GM18909 (cell line): ENCODE measurements around the gene EPB41L5.
"Not testable (repeated sequence)": the region's sequence is repeated elsewhere in the genome, so short reads cannot be mapped to it uniquely, and the experiment has no call there.

ENCODE experiments used
- ATAC-seq: cut with Tn5 transposase; IDR thresholded peaks from one replicate; pipeline ENCODE4 v1.9.1; 2021; ENCODE audit warnings: mild to moderate bottlenecking; ENCODE audit not compliant: unreplicated experiment, poor library complexity

Gene EPB41L5

DNA sequence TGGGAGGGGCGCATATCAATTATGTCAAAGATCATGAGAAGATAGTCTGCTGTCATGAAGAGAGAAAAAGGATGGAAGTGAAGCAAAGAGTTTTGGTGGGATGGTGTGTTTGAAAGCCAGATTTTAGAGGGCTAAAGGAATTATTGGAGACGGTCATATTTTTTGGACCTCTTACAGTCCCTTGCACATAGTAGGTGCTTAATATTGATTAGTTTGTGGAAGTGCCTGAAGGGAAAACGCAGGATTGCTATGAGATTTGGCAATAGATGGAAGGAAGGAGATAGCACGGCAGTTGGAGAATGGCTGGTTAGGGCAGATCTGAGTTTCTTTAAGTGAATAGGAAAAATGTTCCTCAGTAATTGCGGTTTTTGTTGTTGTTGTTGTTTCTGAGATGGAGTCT, 15.9 kb downstream of the EPB41L5 start:
- no peak for ATAC-seq

DNA sequence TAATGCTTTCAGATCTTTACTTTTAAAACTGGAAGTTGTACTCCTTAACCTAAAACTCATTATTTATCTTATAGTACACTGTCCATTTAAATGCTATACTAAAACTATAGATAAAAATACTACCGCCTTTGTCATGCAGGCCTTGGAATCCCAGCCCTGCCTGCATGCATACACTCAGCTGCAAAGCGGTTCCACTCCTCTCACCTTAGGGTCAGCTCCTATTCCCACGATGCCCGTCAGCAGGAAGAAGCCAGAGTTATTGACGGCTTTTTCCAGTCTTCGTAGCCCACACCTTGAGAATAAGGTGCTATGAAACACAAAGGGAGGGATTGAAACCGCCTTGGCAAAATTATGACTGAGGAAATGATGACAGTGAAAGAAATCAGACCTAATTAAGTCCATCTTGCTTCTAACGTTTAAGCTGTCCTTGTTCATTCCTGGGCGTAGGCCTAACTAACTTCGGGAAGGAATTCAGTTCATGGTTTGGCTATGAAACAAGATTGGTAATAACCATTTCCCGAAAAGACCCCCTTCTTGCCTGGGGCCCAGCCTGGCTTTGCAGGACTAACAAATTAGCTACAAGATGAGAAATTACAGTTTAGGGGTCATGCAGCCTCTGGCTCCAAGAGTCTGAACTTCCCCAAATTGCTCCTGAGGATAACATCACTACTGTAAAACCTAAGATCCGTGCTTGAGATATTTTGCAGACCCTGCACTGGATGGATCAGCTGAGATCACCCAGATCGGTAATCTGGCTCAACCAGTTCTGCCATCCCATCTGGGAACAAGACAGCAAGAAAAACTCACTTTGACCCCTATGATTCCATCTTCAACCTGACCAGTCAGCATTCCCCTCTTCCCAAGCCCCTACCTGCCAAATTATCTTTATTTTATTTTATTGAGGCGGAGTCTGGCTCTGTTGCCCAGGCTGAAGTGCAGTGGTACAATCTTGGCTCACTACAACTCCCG, 17.1 kb downstream of the EPB41L5 start:
- ATAC-seq = no peak

DNA sequence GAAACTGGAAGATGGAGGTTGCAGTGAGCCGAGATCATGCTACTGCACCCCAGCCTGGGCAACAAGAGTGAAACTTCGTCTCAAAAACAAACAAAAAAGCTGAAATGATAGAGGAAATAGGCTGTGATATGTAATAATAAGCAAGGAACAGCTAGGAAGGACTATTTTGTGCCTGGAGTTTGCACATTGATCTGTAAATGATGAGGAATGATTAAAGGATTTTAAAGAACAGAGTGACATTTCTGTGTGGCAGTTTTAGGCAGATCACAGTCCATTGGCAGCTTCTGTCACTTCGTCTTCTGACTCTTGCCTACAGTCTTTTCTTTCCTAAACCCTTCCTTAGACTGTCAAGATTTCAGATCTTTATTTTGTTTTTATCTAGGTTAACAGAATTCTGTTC, 19.4 kb downstream of the EPB41L5 start:
- ATAC-seq = no peak

DNA sequence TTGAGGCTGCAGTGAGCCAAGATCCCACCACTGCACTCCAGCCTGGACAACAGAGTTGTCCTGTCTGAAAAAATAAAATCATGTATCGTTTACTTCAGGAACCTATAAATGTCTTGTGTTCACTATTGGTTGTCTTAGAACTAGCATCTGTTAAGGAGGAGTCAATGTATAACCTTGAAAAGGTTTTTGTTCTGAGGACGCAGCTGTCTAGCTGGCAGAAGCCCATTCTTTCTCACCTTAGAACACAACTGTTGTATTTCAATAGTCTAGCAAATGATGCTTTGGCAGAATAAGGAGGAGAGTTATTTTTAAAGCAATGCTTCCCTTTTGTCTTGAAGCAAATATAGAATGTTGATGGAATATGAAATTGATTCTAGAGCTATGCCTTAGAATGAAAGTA, 21.1 kb downstream of the EPB41L5 start:
- no peak for ATAC-seq

DNA sequence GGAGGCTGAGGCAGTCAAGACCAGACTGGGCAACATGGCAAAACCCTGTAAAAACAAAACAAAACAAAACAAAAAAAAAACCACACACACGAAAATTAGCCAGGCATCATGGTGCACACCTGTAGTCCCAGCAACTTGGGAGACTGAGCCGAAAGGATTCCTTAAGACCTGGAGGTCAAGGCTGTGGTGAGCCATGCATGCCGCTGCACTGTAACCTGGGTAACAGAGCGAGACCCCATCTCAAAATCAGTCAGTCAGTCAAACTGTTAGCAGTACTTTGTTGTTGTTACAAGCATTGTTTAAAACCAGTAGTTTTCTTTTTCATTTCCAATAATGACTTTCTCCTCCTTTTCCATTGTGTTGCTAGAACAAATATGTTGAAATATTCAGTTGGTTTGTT, 21.7 kb downstream of the EPB41L5 start:
- no peak for ATAC-seq

DNA sequence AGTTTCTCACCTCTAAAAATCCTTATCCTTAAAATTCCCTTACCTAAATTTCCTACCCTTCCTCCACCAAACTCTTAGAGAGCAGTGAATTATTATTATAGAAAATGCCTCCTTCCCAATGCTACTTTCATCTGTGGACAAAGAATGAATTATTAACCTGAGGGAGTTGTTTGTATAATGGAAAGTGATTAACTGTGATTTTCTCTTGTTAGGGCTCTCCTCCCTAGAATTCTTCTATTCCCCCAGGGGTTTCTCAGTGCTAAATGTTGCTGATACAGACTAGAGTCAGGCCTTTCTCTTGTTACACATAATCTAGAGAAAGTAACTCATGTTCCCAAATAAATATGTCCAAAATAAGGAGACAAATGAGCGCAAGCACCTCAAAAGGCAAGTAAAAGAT, 23.3 kb downstream of the EPB41L5 start:
- ATAC-seq = no peak

DNA sequence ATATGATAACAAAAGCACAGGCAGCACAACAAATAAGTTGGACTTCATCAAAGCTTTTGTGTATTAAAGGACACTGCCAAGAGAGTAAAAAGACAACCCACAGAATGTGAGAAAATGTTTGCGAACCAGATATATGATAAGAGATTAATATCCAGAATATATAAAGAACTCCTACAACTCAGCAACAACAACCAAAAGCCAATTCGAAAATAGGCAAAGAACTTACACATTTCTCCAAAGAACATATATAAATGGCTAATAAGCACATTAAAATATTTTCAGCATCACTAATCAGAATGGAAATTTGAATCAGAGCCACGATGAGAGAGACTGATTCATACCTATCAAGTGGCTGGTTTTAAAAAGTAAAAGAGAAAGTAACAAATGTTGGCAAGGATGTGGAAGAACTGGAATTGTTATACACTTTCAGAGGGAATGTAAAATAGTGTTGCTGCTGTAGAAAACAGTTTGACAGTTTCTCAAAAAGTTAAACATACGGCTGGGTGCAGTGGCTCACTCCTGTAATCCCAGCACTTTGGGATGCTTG, 25.2 kb downstream of the EPB41L5 start:
- ATAC-seq = no peak

DNA sequence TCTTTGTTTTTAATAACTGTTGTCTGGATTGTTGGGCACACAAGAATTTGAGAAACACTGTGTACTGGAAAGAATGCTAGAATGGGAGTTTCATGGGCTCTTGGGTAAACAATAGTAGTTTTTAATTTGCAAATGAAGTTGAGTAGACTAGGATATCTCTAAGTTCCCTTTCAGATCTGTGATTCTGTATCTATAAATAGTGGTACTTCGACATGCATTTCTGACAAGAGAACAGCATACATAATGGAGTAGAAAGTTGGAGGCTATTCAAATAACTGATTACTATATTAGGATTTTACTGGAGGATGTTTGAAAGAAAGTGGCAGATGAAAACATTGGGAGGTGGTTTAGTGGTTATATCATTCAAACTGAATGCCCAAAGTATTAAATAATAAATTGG, 29.5 kb downstream of the EPB41L5 start:
- ATAC-seq = no peak

DNA sequence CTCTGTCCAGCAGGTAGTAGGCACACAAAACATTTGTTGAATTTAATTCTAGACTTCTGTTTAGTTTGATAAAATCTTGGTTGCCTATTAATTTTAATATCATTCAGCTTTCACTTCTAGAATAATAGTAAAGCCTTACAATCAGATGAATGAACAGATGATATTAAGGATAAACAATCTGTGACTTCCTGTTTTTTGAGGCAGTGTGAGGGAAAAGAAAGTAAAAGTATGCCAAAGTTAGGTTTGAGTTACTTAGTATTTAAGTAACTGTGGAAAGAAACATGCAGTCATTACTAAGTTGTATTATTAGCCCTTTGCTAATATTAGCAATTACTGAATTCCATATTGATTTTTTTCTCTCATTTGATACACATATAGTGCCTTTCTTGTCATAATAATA, 31.5 kb downstream of the EPB41L5 start:
- ATAC-seq = no peak

DNA sequence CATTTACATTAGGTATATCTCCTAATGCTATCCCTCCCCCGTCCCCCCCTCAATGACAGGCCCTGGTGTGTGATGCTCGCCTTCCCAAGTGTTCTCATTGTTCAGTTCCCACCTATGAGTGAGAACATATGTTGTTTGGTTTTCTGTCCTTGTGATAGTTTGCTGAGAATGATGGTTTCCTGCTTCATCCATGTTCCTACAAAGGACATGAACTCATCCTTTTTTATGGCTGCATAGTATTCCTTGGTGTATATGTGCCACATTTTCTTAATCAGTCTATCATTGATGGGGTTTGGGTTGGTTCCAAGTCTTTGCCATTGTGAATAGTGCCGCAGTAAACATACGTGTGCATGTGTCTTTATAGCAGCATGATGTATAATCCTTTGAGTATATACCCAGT, 32.9 kb downstream of the EPB41L5 start:
- not testable (repeated sequence) for ATAC-seq

DNA sequence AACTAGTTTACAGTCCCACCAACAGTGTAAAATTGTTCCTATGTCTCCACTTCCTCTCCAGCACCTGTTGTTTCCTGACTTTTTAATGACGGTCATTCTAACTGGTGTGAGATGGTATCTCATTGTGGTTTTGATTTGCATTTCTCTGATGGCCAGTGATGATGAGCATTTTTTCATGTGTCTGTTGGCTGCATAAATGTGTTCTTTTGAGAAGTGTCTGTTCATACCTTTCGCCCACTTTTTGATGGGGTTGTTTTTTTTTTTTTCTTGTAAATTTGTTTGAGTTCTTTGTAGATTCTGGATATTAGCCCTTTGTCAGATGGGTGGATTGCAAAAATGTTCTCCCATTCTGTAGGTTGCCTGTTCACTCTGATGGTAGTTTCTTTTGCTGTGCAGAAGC, 33.4 kb downstream of the EPB41L5 start:
- not testable (repeated sequence) for ATAC-seq

DNA sequence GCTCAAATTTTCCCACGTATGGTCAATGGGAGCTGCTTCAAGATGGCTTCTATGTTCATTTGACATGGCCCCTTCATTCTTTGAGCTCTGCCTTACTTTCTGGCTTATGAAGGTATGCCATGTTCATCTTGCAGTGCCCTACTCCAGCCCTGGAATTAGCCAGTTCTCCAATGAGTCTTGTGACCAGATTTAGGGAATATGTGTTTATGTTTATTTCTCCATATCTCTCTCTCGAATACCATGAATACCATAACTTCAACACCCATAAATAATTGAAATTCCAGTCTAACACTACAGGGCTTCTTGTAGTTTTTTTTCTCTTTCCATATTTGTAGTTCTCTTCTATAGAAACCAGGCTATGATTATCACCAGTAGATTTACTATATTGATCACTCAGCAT, 39.7 kb downstream of the EPB41L5 start:
- no peak for ATAC-seq

DNA sequence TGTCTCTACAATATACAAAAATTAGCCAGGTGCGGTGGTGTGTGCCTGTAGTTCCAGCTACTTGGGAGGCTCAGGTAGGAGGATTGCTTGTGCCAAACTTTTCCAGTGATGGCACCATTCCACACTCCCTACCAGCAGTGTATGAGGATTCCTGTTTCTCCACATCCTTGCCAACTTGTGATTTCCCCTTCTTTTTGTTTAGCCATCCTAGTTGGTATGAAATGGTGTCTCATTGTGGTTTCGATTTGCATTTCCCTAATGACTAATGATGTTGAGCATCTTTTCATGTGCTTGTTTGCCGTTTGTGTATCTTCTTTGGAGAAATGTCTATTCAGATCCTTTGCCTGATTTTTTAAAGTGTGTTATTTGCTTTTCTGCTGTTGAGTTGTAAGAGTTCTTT, 41.0 kb downstream of the EPB41L5 start:
- no peak for ATAC-seq

DNA sequence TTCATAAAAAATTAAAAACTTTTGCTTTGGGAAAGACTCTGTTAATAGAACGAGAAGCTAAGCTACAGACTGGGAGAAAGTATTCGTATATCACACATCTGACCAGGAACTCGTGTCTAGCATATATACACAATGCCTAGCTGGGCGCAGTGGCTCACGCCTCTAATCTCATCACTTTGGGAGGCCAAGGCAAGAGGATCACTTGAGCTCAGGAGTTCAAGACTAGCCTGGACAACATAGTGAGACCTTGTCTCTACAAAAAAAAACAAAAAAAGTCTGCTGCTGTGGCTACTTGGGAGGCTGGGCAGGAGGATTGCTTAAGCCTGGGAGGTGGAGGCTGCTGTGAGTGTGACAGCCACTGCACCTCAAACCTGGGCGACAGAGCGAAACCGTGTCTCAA, 46.6 kb downstream of the EPB41L5 start:
- no peak for ATAC-seq

DNA sequence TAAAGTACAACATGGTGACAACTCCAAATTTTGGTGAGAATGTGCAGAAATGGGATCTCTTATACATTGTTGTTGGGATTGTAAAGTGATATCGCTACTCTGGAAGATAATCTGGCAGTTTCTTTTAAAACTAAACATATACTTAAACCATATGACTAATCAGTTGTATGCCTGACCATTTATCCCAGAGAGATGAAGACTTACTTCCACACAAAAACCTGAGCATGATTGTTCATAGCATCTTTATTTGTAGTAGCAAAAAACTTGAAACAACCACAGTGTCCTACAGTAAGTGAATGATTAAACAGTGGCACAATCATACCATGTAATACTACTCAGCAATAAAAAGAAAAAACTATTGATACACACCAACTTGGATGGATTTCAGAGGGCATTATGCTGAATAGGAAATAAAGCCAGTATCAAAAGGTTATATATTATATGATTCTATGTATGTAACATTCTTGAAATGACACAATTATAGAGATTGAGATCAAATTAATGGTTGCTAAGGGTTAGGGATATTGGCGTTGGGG, 47.3 kb downstream of the EPB41L5 start:
- ATAC-seq = no peak

DNA sequence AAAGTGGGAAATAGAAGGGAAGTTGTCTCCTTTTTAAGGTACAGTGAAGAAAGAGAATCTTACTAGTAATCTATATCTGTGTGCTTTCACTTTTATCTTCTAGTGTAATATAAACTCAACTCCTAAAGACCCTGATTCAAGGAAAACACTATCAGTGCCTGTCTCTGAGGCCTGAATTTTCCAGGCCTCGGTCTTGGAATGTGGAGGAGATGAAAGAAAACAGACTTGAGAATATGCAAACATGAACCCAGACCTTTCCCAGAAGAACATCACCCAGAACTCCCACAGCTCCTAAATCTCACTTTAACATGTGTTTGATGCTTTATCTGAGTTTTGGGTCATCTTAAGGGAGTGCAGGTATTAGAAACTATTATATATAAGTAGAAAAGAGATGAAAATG, 51.8 kb downstream of the EPB41L5 start:
- ATAC-seq = no peak

DNA sequence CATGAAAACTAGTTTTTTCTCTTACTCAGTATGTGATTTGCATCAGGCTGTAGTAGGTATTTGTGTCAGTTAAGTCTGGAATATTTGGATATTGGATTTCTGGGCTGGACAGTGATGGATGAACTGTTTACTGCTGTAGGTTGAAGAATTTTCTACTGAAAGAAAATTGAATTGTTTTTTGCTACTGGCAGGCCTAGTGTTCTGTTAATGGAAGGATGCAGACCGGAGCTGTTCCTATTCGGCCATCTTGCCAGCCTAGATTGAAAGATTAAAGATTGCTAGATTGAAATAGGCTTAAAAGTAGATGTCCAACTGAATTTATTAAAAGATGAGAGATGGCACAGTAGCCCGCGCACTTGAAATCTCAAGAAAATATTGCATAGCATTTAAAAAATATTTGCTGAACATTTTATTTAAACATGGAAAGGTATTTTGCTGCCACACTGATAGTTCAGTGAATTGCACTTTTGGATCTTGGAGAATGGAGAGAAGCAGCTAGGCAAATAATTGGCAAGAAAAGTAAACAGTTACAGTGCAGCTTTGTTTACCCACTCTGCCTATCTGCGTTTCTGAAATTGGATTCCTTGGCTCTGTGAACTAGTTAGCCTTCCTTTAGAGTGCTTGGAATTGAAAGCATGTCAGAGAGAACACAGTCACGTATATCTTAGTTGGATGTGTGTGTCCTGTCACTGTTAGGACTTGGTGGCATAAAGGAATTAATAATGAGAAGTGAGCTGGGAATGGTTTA, 54.1 kb downstream of the EPB41L5 start:
- no peak for ATAC-seq

DNA sequence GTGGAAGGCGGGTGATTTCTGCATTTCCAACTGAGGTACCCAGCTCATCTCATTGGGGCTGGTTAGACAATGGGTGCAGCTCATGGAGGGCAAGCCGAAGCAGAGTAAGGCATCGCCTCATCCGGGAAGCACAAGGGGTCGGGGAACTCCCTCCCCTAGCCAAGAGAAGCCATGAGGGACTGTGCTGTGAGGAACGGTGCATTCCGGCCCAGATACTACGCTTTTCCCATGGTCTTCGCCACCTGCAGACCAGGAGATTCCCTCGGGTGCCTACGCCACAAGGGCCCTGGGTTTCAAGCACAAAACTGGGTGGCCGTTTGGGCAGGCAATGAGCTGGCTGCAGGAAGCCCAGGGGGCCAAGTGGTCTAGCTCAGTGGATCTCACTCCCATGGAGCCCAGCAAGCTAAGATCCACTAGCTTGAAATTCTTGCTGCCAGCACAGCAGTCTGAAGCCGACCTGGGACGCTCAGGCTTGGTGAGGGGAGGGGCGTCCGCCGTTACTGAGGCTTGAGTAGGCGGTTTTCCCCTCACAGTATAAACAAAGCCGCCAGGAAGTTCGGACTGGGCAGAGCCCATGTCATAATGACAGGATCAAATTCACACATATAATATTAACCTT, 55.3 kb downstream of the EPB41L5 start:
- not testable (repeated sequence) for ATAC-seq

DNA sequence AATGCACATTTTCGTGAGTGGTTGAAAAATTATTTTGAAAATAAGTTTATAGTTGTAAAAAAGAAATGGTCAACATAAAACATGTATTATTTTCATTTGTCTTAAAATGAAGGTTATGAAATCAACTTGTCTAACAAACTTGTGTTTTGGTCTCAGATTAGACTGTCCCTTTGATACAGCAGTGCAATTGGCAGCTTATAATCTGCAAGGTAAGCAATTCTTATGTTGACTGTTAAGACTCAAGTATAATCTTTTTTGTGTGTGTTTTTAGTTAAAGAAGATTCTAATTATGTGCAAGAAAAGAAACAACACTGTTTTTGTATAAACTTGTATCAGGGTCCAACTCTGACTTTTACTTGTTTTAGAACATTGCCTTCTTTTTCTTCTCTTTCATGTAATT, 62.7 kb downstream of the EPB41L5 start:
- ATAC-seq = no peak

DNA sequence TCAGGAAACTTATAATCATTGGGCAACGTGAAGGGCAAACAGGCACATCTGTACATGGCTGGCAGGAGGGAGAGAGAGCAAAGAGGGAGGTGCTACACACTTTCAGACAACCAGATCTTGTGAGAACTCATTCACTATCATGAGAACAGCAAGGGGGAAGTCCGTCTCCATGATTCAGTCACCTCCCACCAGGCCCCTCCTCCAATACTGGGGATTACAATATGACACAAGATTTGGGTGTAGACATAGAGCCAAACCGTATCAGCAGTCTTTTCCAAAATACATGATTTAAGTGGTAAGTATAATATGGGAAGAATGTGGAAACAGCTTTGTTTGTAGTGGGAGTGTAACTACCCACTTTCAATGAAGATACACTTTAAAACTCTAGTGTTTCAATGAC, 65.0 kb downstream of the EPB41L5 start:
- no peak for ATAC-seq

DNA sequence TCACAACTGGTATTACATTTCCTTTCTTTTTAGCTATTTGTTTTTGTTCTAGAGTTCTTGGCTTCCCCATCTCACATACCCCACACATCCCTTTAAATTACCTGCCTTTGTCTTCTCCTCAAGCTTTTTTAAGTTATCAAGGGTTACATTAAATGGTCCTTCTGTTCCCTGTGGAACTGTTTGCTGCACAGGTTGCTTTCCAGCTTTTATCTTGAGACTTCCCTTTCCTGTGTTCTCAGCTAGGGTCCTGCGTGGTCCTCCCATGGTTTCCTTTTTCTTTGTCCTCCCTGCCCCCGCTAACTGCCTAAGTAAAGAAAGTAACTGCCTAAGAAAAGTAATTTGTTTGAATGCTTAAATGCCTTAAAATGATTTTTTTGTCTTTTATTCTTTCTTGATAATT, 66.8 kb downstream of the EPB41L5 start:
- ATAC-seq = no peak
